Purkinje cell (primary cell): ENCODE measurements around the gene GINS3. TPM values are rescaled to one million over a fixed set of nuclear protein-coding genes. Genes with fewer than 3 reads are reported as not detected.

Source experiments
- polyA plus RNA-seq: library from polyadenylated mRNA; unstranded; fragments of >200 nt; fragmentation: Nextera tagmentation; gene quantifications from 2 replicates; pipeline ENCODE4 v1.2.1, GENCODE V29; 2014

GINS3 gene
- polyA plus RNA-seq, result 0.28 and 3.3 TPM in 2 replicates

GRCh38 chr16:58392215-58393137, at the start of gene GINS3:
GINS3 (plus strand) TSS chr16:58392471; CDS start chr16:58392602, 131 bp downstream.

Other genes starting within 250 kb of the GINS3 start
- 17.0 and 20.5 TPM in 2 replicates for gene CSNK2A2, start 194.4 kb upstream of the GINS3 start, polyA plus RNA-seq
- 0.39 TPM in 1 of 2 replicates, not detected in the other for gene PRSS54, start 97.4 kb upstream of the GINS3 start, polyA plus RNA-seq
- gene NDRG4, start 107.7 kb downstream of the GINS3 start, polyA plus RNA-seq, result 774 and 1,197 TPM in 2 replicates
- 22.3 and 28.0 TPM in 2 replicates for gene SETD6, start 123.0 kb downstream of the GINS3 start, polyA plus RNA-seq
- gene CNOT1, start 237.4 kb downstream of the GINS3 start, polyA plus RNA-seq, result 59.8 and 66.0 TPM in 2 replicates